Immature natural killer cell (primary cell): ENCODE data around the gene APBA3. TPM values are rescaled to one million over a fixed set of nuclear protein-coding genes. Genes with fewer than 3 reads are reported as not detected.
A peak's percentile ranks its signal among the peaks of the same experiment; 100 is the strongest.

ENCODE experiments used
- DNase-seq, 3 donors: peaks; one replicate each; pipeline ENCODE4 v3.0.0; 2022; ENCODE audit warnings: mixed read lengths in 1 of 3
- H3K27ac Mint-ChIP-seq, 6 donors: one replicate each; pipeline ENCODE4 v1.8.0; 2020; ENCODE audit warnings: mixed read lengths in 6 of 6, mild to moderate bottlenecking in 5 of 6, inconsistent platforms in 4 of 6, moderate library complexity in 3 of 6
- H3K27me3 Mint-ChIP-seq, 3 donors: one replicate each; pipeline ENCODE4 v1.8.0; 2020 to 2021; ENCODE audit warnings: low read depth in 3 of 3, mild to moderate bottlenecking in 3 of 3, mixed read lengths in 3 of 3, moderate library complexity in 3 of 3, inconsistent platforms in 1 of 3
- H3K36me3 Mint-ChIP-seq, 3 donors: one replicate each; pipeline ENCODE4 v1.8.0; 2020; ENCODE audit warnings: mixed read lengths in 3 of 3, inconsistent platforms in 2 of 3, mild to moderate bottlenecking in 2 of 3
- H3K4me1 Mint-ChIP-seq, 2 donors: one replicate each; pipeline ENCODE4 v1.8.0; 2020; ENCODE audit warnings: inconsistent platforms in 2 of 2, mild to moderate bottlenecking in 2 of 2, mixed read lengths in 2 of 2, moderate library complexity in 1 of 2
- H3K4me3 Mint-ChIP-seq, 5 donors: one replicate each; pipeline ENCODE4 v1.8.0; 2020; ENCODE audit warnings: mild to moderate bottlenecking in 5 of 5, mixed read lengths in 5 of 5, inconsistent platforms in 3 of 5, moderate library complexity in 3 of 5
- H3K9me3 Mint-ChIP-seq, 6 donors: one replicate each; pipeline ENCODE4 v1.8.0; 2020; ENCODE audit warnings: mild to moderate bottlenecking in 6 of 6, mixed read lengths in 6 of 6, inconsistent platforms in 4 of 6, moderate library complexity in 3 of 6
- polyA plus RNA-seq, 3 donors: library from polyadenylated mRNA; unstranded; fragments of 300-500 nt; fragmentation: Illumina TruSeq; gene quantifications; one replicate each; pipeline ENCODE4 v1.2.3, GENCODE V29; 2021

APBA3 gene
- polyA plus RNA-seq, 3 donors from 2014 or later: 24.2 to 32.4 (median 31.2) TPM

DNA sequence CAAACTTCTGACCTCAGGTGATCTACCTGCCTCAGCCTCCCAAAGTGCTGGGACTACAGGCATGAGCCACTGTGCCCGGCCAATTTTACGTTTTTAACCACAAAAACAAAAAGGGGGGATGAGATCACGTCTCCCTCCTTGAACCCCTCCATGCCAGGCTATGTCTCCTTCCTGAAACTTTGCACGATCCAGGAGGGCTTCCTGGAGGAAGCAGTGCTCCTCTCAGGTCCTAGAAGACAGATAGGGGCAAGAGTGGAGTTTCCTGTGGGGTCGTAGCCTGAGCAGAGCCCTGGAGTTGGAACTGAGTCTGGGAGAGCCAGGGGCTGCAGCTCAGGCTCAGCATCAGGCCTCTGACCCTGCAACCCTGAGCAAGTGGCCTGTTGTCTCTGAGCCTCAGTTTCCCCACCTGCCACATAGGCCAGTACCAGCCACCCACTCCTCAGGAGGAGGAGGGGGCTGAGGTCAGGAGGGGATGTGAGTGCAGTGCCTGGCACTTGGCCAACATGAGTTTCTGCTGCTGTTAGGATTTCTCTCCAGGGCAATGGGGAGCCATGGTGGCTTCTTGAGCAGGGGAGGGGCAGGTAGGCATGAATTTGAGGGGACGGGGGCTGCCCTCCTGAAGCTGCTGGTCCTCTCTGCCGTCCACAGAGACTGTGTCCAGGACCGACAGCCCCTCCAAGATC, 16.0 kb downstream of the APBA3 start:
- Mint-ChIP-seq H3K27me3 (peaks cover 2 to 4% (median 2%) of the 10 kb centered on the region in 3 donors), H3K36me3 (peaks cover 3 to 6% (median 4%) of the 10 kb centered on the region in 3 donors), H3K9me3 (no peaks in the 10 kb centered on the region), H3K27ac (no peak overlapping the region), H3K4me1 (no peaks in the 10 kb centered on the region), H3K4me3 (no peak overlapping the region)
- no peak for DNase-seq

DNA sequence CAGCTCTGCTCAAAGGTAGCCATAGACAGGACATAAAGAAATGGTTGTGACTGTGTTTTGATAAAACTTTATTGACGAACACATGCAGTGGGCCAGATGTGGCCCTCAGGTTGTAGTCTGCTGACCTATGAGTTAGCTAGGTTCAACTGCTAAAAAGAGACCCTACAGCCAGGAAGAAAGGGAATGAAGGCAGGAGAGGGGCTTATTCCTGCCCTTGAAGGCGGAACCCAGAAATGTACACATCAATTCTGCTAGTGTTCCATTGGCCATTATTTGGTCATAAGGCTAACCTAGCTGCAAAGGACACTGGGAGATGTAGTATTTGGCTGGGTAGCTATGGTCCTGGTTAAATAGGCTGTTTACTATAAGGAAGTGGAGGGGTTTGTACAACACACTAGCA, 18.0 kb downstream of the APBA3 start:
- peaks cover 0 to 4% of the 10 kb centered on the region in 2 donors for H3K4me1 Mint-ChIP-seq
- peaks cover 2 to 3% (median 2%) of the 10 kb centered on the region in 3 donors for H3K27me3 Mint-ChIP-seq
- DNase-seq: no peak
- H3K9me3 Mint-ChIP-seq: no peaks in the 10 kb centered on the region
- no peak overlapping the region for H3K27ac Mint-ChIP-seq
- H3K4me3 Mint-ChIP-seq: no peak overlapping the region
- H3K36me3 Mint-ChIP-seq: no peaks in the 10 kb centered on the region

DNA sequence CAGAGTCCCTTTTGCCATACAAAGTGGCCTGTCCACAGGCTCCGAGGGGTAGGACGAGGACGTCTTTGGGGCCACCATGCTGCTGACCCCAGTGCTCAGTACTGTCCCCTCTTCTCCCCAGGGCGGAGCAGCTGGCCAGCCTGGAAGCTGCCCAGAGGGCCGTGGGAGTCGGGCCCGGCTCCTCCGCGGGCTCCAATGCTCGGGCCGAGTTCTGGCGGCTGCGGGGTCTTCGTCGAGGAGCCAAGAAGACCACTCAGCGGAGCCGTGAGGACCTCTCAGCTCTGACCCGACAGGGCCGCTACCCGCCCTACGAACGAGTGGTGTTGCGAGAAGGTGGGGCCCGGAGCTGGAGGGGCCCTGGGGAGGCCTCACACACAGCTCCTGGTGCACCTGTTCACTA, 21.1 kb downstream of the APBA3 start:
- Mint-ChIP-seq H3K27ac (no peak overlapping the region), H3K4me3 (no peak overlapping the region), H3K36me3 (no peaks in the 10 kb centered on the region), H3K9me3 (no peaks in the 10 kb centered on the region), H3K27me3 (peaks cover 2 to 5% (median 2%) of the 10 kb centered on the region in 3 donors), H3K4me1 (peaks cover 0 to 4% of the 10 kb centered on the region in 2 donors)
- no peak for DNase-seq

DNA sequence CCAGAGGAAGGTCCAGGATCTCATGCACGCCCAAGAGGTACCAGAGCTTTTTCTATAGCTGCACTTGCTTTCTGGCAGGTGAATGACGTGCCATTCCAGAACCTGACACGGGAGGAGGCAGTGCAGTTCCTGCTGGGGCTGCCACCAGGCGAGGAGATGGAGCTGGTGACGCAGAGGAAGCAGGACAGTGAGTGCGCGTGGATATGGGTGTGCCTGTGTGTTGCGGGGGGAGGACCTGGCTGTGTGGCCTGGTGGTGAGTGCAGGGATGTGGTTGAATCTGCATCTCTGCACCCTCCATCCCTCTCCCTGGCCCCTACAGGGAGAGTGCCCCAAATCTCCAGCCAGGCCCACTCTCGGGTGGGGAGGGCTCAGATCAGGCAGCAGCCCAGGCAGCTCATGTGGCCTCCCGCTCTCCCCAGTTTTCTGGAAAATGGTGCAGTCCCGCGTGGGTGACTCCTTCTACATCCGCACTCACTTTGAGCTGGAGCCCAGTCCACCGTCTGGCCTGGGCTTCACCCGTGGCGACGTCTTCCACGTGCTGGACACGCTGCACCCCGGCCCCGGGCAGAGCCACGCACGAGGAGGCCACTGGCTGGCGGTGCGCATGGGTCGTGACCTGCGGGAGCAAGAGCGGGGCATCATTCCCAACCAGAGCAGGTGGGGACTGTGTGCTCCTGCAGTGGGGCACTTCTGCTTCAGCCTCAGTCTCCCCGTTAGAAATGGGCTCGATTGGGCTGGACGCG, 22.8 kb downstream of the APBA3 start:
- Mint-ChIP-seq H3K27me3 (peaks cover 0 to 4% (median 2%) of the 10 kb centered on the region in 3 donors), H3K27ac (no peak overlapping the region), H3K4me3 (no peak overlapping the region), H3K36me3 (no peaks in the 10 kb centered on the region), H3K4me1 (peaks cover 0 to 4% of the 10 kb centered on the region in 2 donors), H3K9me3 (no peaks in the 10 kb centered on the region)
- DNase-seq: no peak

DNA sequence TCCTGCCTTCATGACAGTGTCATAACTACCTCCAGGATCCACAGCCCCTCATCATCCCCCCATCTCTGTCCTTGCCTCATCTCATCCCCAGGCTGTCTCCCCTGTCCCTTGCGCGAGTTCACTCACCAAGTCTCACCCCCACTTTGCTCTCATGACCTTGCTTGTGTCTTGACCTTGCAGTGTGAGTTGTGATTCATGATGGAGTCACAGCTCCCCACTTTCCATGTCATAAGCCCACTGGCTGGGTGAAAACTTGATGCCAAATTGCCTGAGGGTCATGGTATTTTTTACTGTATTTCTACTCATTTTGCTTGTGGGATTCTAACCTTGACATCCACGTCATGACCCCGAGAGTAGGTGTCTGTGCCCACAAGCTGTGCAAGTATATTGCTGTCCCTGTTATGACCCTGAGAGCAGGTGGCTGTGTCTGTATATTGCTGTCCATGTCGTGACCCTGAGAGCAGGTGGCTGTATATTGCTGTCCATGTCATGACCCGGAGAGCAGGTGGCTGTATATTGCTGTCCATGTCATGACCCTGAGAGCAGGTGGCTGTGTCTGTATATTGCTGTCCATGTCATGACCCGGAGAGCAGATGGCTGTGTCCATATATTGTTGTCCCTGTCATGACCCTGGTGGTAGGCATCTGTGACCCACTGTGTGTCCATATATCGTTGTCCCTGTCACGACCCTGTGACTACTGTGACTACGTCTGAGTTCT, 23.8 kb downstream of the APBA3 start:
- Mint-ChIP-seq H3K27ac (no peak overlapping the region), H3K27me3 (peaks cover 0 to 4% (median 2%) of the 10 kb centered on the region in 3 donors), H3K36me3 (no peaks in the 10 kb centered on the region), H3K4me1 (peaks cover 0 to 4% of the 10 kb centered on the region in 2 donors), H3K4me3 (no peak overlapping the region), H3K9me3 (no peaks in the 10 kb centered on the region)
- DNase-seq: no peak

DNA sequence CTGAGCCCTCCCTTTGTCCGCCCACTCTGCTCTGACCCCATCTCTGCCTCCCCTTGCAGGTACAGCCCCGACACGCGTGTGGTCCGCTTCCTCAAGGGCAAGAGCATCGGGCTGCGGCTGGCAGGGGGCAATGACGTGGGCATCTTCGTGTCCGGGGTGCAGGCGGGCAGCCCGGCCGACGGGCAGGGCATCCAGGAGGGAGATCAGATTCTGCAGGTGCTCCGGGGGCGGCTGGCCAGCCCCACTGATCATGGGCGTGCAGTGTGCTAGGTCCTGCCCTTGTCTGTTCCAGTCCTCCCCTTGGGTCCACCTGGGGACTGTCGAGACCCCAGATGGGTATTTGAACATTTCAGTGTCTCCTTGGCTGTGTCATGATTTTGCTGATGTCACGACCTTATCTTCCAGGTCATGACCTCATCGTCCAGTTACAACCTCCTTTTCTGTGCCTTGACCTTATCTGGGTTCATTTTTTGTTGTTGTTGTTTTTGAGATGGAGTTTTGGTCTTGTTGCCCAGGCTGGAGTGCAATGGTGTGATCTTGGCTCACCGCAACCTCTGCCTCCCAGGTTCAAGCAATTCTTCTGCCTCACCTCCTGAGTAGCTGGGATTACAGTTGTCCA, 25.3 kb downstream of the APBA3 start:
- H3K27ac Mint-ChIP-seq: no peak overlapping the region
- peaks cover 0 to 4% of the 10 kb centered on the region in 2 donors for H3K4me1 Mint-ChIP-seq
- peaks cover 0 to 5% (median 4%) of the 10 kb centered on the region in 3 donors for H3K27me3 Mint-ChIP-seq
- no peak overlapping the region for H3K4me3 Mint-ChIP-seq
- no peaks in the 10 kb centered on the region for H3K36me3 Mint-ChIP-seq
- no peaks in the 10 kb centered on the region for H3K9me3 Mint-ChIP-seq
- no peak for DNase-seq

DNA sequence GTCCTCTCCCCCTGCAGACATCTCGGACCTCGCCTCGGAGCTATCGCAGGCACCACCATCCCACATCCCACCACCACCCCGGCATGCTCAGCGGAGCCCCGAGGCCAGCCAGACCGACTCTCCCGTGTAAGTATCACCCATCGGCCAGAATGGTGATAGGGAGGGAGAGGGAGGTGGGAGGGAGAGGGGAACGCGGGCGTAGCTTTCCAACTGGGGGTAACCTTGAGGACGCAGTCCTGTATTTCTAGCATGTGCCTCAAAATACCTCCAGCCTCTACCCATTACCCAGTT, 27.2 kb downstream of the APBA3 start:
- Mint-ChIP-seq H3K27me3 (peaks cover 0 to 2% (median 2%) of the 10 kb centered on the region in 3 donors), H3K36me3 (no peaks in the 10 kb centered on the region), H3K4me3 (no peak overlapping the region), H3K9me3 (no peaks in the 10 kb centered on the region), H3K27ac (peak overlapping the region in 1 of 6 donors; percentile 73), H3K4me1 (peaks cover 0 to 4% of the 10 kb centered on the region in 2 donors)
- DNase-seq: no peak

DNA sequence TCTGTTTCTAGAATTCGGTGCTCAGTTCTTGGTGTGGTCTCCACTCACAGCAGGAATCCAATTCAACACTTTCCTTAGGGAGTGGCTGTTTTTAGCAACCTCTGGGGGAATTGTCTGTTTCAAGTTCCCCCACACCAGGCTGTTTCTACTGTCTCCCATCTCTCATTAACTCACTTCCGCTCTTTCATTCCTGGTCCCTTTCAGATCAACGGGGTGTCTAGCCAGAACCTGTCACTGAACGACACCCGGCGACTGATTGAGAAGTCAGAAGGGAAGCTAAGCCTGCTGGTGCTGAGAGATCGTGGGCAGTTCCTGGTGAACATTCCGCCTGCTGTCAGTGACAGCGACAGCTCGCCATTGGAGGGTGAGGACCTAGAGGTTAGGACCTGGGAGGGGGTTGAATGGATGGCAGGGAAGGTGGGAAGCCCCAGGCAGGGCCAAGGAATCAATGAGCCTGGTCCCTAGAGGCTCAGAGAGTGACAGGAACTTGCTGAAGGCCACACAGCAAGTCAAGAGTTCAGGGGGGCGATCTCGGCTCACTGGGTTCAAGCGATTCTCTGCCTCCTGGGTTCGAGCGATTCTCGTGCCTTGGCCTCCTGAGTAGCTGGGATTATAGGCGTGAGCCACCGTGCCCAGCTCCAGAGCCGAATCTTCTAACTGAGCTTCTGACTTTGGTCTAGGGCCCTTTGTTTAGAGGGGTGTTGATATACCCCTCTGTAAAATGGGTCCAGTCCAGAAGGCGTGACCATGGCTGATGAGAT, 27.8 kb downstream of the APBA3 start:
- Mint-ChIP-seq H3K27ac (peak overlapping the region in 1 of 6 donors; percentile 73), H3K4me1 (no peaks in the 10 kb centered on the region), H3K27me3 (peaks cover 0 to 2% (median 2%) of the 10 kb centered on the region in 3 donors), H3K36me3 (no peaks in the 10 kb centered on the region), H3K9me3 (no peaks in the 10 kb centered on the region), H3K4me3 (no peak overlapping the region)
- no peak for DNase-seq

DNA sequence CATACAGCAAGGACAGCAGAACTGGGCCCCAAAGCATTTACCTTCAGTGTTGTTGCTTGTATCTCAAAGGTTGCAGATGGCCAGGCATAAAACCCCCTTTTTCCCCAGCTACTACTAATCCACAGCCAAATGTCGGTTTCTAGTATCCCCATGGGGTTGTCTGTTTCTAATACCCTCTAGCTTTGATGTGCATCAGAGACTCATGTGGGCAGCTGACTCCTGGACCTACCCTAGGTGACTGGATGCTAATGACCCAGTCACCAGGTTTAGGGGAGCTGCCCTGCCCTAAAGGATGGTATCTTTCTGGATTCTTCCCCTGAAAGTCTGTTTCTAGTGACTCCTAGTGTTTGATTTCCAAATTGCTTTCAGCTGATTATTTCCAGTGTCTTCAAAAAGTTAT, 29.4 kb downstream of the APBA3 start:
- Mint-ChIP-seq H3K27ac (no peak overlapping the region), H3K4me1 (no peaks in the 10 kb centered on the region), H3K9me3 (no peaks in the 10 kb centered on the region), H3K4me3 (no peak overlapping the region), H3K27me3 (peaks cover 0 to 2% (median 0%) of the 10 kb centered on the region in 3 donors), H3K36me3 (no peaks in the 10 kb centered on the region)
- no peak for DNase-seq

DNA sequence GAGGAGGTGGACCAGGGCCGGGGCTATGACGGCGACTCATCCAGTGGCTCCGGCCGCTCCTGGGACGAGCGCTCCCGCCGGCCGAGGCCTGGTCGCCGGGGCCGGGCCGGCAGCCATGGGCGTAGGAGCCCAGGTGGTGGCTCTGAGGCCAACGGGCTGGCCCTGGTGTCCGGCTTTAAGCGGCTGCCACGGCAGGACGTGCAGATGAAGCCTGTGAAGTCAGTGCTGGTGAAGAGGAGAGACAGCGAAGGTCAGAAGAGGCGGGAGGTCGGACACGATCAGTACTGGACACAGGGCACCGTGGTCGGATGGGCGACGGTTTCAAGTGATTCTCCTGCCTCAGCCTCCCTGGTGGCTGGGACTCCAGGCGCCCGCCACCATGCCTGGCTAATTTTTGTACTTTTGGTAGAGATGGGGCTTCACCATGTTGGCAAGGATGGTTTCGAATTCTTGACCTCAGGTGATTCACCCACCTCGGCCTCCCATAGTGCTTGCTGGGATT, 31.0 kb downstream of the APBA3 start:
- H3K36me3 Mint-ChIP-seq: no peaks in the 10 kb centered on the region
- no peak overlapping the region for H3K4me3 Mint-ChIP-seq
- H3K4me1 Mint-ChIP-seq: no peaks in the 10 kb centered on the region
- peaks cover 0 to 2% (median 0%) of the 10 kb centered on the region in 3 donors for H3K27me3 Mint-ChIP-seq
- DNase-seq: no peak
- no peak overlapping the region for H3K27ac Mint-ChIP-seq
- no peaks in the 10 kb centered on the region for H3K9me3 Mint-ChIP-seq

DNA sequence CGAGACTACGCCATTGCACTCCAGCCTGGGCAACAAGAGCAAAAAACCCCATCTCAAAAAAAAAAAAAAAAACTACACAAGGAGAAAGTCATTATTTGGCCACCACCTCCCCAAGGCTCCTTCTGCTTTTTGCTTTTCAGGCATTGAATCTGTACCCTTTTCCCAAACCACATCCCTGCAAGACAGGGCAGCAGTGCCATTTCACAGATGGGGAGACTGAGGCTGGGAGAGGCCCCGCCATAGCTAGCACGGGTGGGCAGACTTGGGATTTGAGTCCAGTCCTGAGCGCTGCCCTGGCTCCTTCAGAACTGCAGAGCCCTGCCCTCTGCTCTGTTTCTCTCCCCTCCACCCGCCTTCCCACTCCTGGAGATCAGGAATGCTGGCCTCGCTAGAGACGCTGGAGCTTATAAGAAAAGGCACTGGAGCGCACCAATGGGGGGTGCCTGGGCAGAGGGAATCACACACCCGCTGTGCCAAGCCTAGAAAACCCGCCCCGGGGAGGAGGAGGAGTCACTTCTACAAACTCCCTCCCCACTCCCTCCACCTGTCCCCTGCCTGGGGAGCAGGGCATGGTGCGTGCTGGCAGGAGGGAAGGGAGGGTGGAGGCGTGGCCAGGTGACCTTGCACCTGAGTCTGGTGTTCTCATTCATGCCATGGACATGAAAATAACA, 35.7 kb downstream of the APBA3 start:
- Mint-ChIP-seq H3K4me3 (no peak overlapping the region), H3K27ac (no peak overlapping the region), H3K27me3 (peaks cover 2 to 11% (median 7%) of the 10 kb centered on the region in 3 donors), H3K9me3 (no peaks in the 10 kb centered on the region), H3K4me1 (peaks cover 5 to 10% of the 10 kb centered on the region in 2 donors), H3K36me3 (no peaks in the 10 kb centered on the region)
- no peak for DNase-seq

DNA sequence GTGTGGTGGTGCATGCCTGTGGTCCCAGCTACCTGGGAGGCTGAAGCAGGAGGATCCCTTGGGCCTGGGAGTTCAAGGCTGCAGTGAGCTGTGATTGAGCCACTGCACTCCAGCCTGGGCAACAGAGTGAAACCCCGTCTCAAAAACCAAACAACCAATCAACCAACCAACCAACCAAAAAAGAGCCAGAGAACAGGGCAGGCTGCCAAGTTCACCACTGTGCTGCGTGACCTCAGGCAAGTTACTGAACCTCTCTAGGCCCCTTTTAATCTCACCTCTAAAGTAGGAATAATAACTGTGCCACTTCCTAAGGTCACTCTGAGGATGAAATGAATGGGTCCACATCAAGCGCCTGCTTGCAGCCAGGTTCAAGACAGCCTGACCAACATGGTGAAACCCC, 36.4 kb downstream of the APBA3 start:
- Mint-ChIP-seq H3K27me3 (peaks cover 2 to 11% (median 11%) of the 10 kb centered on the region in 3 donors), H3K27ac (no peak overlapping the region), H3K4me3 (no peak overlapping the region)

DNA sequence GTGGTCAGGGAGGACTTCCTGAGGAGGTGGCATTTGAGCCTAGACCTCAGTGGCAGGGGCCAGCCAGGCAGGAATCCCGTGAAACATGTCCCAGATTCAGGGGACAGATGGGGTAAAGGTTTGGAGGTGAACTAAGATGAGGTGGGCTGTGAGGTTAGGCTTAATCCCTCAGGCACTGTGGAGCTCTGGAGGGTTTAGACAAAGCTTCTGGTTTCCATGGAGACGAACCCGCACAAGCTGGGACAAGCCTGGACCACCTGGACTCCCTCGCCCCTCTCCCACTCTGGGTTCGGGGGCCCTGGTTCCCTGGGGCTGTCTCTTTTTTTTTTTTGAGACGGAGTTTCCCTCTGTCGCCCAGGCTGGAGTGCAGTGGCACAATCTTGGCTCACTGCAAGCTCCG, 37.6 kb downstream of the APBA3 start:
- Mint-ChIP-seq H3K36me3 (no peaks in the 10 kb centered on the region), H3K4me3 (no peak overlapping the region), H3K27me3 (peaks cover 5 to 15% (median 11%) of the 10 kb centered on the region in 3 donors), H3K9me3 (no peaks in the 10 kb centered on the region), H3K27ac (no peak overlapping the region), H3K4me1 (peaks cover 5 to 14% of the 10 kb centered on the region in 2 donors)
- no peak for DNase-seq

More for the DNA sequence above, 36.4 kb downstream of the APBA3 start:
- no peaks in the 10 kb centered on the region for H3K36me3 Mint-ChIP-seq
- peaks cover 5 to 10% of the 10 kb centered on the region in 2 donors for H3K4me1 Mint-ChIP-seq
- no peaks in the 10 kb centered on the region for H3K9me3 Mint-ChIP-seq
- no peak for DNase-seq
